AG04450 (cell line): ENCODE measurements around the gene CYFIP1. TPM values are rescaled to one million over a fixed set of nuclear protein-coding genes. Genes with fewer than 3 reads are reported as not detected.

ENCODE experiments used
- polyA plus RNA-seq: library from polyadenylated mRNA; depleted of rRNA; stranded (reverse); fragments of >200 nt; gene quantifications from 2 replicates; pipeline ENCODE4 v1.2.3, GENCODE V29; 2011; rRNA removed

Gene CYFIP1
- polyA plus RNA-seq, 1 experiment: 70.9 TPM

Other genes starting within 250 kb of the CYFIP1 start
- 7.5 and 8.2 TPM in 2 replicates for gene NIPA1, start 193.7 kb downstream of the CYFIP1 start, polyA plus RNA-seq
- 45.6 and 64.6 TPM in 2 replicates for gene NIPA2, start 141.7 kb downstream of the CYFIP1 start, polyA plus RNA-seq
- 11.4 and 15.7 TPM in 2 replicates for gene TUBGCP5, start 59.2 kb upstream of the CYFIP1 start, polyA plus RNA-seq
- not detected in 2 replicates for gene GOLGA6L1, start 156.5 kb upstream of the CYFIP1 start, polyA plus RNA-seq